GM19438 (cell line): ENCODE results near the gene TEDC1.

ENCODE experiments used
- ATAC-seq: cut with Tn5 transposase; IDR thresholded peaks from one replicate; pipeline ENCODE4 v1.9.1; 2021; ENCODE audit warnings: low read depth; ENCODE audit not compliant: unreplicated experiment

Gene TEDC1

DNA sequence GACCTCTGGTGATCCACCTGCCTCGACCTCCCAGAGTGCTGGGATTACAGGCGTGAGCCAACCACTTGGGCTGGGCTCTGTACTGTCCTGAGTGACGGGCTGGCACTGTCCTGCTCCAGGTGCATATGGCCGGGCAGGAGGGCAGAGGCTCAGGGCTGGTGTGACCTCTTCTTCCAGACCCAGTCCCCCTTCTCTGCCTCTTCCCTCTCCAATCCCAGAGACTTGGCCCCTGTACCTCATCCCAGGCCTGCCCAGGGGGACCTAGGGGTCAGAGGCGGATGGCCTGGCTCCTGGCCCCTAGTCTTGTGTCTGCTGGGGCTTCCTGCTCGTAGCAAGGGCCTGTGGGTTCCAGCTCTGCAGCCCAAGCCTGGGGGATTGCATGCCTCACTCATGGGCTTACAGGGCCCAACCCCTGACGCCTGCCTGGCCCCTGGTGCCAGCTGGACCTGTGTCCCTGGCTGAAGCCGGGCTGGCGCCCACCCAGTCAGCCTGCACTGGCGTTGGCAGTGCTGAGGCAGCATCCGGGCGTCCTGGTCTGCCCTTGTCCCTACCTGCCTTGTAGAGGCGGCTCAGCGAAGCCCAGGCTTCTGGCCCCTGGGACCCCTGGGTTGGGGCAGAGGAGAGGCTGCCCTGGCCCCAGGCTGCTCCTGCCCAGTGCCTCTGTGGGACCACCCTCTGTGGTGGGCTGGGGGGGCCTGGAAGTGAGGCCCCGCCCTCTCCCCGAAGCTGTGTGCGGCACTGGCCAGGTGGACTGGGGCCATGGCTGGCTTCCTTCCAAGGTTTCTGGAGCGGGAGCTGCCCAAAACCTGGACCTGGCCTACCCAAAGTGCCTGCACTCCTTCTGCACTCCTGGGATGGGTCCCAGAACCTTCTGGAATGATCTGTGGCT is 4.3 kb downstream of the TEDC1 start:
- no peak for ATAC-seq

DNA sequence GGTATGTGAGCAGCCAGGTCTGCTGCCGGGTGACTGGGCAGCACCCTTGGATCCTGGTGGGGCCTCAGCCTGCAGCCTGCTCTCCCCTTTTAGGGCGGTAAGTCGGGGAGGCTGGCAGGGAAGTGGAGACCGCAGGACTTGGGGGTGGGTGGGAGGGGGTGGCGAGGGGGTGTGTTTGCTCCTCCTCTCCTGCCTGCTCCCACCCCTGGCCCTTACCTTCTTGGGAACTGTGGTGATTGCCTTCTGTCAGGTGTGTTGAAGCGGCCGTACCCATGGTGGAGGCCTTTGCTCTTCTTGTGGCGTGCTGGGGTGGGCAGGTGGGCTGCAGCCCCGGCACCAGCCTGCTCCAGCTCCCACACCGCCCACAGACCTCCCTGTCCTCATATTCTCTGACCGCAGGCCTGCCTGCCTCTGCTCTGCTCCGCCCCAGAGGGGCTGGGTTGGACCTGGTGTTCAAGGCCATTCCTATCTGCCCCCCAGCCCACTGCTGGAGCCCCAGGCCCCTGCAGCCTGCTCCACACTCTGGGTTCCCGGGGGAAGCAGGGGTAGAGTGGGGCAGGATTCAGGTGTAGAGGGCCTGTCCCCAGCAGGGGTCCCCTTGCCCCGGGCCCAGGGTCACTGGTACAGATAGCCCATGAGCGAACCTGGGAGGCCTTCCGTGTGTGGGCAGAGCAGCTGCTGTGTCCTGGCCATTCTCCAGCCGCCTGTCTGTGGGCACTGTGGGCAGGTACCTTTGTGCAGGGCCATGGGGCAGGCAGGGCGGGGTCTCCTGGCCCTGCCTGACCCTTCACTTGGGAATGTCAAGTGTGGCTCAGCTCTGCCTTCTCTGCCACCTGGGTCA is 5.2 kb downstream of the TEDC1 start:
- ATAC-seq = no peak

GRCh38 chr14:105496831-105497591 is 6.0 kb downstream of the TEDC1 start:
- no peak for ATAC-seq

- ATAC-seq = no peak
Measured at GRCh38 chr14:105497671-105498429, 6.8 kb downstream of the TEDC1 start.

DNA sequence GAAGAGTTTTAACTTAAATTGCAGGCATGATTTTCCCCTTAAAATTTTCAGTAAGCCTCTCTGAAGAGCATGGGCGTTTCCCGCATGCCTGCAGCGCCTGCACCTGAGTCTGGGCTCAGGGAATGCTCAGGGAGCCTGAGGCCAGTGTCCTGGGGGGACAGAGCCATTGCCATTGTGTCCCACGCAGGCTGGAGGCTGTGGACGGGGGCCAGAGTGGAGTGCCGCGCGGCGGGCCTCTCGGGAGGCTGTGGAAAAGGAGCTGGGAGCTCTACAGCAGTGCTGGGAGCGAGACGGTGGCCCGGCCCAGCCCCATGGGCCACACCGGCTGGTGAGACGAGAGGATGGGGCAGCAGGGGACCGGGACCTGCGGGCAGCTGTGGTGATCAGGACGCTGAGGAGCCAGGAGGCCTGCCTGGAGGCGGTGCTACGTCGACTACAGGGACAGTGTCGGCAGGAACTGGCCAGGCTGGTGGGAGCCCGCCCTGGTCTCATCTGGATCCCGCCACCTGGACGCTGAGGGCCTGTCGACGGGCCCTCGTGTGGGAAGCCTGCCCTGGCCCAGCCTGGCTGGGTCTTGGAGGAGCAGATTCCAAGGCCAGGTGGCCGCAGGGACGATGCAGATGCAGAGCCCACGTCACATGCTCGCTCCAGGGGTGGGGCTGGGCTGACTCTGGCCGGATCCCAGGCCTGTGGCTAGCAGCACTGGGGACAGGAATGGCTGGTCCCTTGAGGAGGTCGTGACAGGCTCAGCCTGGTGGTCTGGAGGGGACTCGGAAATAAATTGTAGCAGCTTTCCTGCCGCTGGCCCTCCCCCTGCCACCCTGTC is 7.6 kb downstream of the TEDC1 start:
- ATAC-seq = no peak

GRCh38 chr14:105499256-105500035 is 8.4 kb downstream of the TEDC1 start:
- ATAC-seq = no peak

GRCh38 chr14:105500036-105500725 is 9.1 kb downstream of the TEDC1 start:
- ATAC-seq = no peak

DNA sequence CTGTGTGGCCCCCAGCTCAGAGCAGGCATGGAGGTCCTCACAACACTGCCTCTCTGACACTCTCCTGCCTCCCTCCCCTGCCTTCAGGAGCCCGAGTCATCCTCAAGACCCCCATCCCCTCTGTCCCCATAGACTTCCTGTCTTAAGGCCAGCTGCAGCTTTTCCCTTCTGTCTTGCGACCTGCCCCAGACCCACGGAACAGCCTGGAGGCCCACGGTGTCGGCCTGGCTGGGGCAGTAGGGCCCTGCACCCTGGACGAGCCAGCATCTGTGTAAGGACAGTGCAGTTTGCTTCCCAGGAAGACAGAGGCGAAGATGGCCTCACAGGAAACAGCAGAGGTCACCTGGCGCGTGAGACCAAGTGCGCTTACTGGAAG is 9.7 kb downstream of the TEDC1 start:
- no peak for ATAC-seq

DNA sequence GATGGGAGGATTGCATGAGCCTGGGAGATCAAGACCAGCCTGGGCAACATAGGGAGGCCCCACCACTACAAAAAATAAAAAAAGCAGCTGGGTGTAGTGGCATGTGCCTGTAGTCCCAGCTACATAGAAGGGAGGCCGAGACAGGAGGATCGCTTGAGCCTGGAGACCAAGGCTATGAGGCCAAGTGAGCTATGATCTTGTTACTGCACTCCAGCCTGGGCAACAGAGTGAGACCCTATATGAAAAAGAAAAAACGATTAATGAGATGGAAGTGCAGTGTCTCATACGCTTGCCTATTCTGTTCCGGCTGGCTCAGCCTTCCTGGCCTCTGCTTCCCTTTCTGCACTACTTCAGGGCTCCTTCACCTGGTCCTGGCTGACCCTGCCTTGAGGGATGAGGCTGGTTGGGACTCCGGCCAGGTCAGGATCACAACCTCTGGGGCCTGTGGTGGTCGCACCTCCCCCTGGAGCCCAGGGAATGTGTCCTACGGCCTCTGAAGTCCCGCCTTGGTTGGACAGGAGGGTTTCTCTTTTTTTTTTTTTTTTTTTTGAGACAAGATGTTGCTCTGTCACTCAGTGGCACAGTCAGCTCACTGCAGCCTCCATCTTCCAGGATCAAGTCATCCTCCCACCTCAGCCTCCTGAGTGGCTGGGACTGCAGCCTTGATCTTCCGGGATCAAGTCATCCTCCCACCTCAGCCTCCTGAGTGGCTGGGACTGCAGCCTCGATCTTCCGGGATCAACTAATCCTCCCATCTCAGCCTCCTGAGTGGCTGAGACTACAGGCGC is 10.7 kb downstream of the TEDC1 start:
- ATAC-seq = no peak

- no peak for ATAC-seq
Measured at GRCh38 chr14:105502446-105503295, 11.6 kb downstream of the TEDC1 start.

- ATAC-seq = no peak
Measured at GRCh38 chr14:105503296-105503640, 12.2 kb downstream of the TEDC1 start.

GRCh38 chr14:105503935-105504692 is 13.1 kb downstream of the TEDC1 start:
- no peak for ATAC-seq

- ATAC-seq = no peak
Measured at GRCh38 chr14:105505101-105505500, 14.1 kb downstream of the TEDC1 start.

- no peak for ATAC-seq
Measured at GRCh38 chr14:105507247-105507646, 16.2 kb downstream of the TEDC1 start.

DNA sequence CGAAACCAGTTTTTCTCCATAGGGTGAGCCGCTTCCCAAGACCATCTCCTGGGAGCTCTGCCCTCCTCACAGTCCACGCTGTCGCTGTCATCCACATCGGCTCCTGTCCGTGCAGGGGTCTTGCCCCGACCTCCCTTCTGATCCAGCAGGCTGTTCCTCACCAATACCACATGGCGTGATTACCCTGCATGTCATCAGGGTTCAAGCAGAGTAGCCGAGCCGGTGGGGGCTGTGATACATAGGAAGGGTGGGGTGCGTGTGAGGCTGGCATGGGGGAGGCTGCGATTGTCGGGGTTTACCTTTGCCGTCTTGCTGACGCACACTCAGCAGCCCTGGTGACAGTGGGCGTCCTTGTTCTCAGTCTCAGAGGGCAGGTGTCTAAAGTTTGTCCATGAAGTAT is 17.0 kb downstream of the TEDC1 start:
- no peak for ATAC-seq

GRCh38 chr14:105508601-105509000 is 17.6 kb downstream of the TEDC1 start:
- ATAC-seq = no peak
